ENCODE results near the gene RFX1.

DNA sequence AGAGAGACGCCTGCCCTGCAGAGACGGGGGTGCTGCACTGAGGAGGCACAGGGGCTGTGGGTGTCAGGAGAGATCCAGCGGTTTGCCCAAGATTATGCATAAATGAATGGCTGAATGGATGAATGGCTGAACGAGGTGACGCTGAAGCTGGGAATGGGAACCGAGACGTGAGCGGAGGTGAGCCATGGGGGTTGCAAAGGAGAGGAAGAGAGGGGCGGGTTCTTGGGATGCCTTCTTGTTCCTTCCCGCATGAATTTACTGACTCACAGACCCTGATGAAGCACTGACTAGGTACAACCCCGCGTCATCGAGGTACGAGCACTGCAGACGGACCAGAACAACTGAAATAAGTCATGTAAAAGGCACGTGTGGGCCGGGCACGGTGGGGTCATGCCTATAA lies 37.1 kb downstream of the RFX1 start:
- TF ChIP-seq, protein P1, sequence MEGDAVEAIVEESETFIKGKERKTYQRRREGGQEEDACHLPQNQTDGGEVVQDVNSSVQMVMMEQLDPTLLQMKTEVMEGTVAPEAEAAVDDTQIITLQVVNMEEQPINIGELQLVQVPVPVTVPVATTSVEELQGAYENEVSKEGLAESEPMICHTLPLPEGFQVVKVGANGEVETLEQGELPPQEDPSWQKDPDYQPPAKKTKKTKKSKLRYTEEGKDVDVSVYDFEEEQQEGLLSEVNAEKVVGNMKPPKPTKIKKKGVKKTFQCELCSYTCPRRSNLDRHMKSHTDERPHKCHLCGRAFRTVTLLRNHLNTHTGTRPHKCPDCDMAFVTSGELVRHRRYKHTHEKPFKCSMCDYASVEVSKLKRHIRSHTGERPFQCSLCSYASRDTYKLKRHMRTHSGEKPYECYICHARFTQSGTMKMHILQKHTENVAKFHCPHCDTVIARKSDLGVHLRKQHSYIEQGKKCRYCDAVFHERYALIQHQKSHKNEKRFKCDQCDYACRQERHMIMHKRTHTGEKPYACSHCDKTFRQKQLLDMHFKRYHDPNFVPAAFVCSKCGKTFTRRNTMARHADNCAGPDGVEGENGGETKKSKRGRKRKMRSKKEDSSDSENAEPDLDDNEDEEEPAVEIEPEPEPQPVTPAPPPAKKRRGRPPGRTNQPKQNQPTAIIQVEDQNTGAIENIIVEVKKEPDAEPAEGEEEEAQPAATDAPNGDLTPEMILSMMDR (optimal IDR thresholded peaks at IDR 0.05 in 1 of 3, IDR thresholded peaks at IDR 0.05 in 1 of 3, conservative IDR thresholded peaks at IDR 0.05 in 1 of 3; ENCODE audit: extremely low read depth in 1 of 3, insufficient read depth in 2 of 3, low read length in 3 of 3): no peak
- TF ChIP-seq EZH2 (IDR thresholded peaks at IDR 0.05; ENCODE audit: low read length): no peak
